ENCODE results near the gene WFIKKN1. TPM values are rescaled to one million over a fixed set of nuclear protein-coding genes. Genes with fewer than 3 reads are reported as not detected.

The WFIKKN1 gene
- total and polyA plus RNA-seq, 2 of the 13 experiments (the other 11 are each of a cell fraction or from before 2014, with no cell fraction given): 1.7 to 4.9 TPM

DNA sequence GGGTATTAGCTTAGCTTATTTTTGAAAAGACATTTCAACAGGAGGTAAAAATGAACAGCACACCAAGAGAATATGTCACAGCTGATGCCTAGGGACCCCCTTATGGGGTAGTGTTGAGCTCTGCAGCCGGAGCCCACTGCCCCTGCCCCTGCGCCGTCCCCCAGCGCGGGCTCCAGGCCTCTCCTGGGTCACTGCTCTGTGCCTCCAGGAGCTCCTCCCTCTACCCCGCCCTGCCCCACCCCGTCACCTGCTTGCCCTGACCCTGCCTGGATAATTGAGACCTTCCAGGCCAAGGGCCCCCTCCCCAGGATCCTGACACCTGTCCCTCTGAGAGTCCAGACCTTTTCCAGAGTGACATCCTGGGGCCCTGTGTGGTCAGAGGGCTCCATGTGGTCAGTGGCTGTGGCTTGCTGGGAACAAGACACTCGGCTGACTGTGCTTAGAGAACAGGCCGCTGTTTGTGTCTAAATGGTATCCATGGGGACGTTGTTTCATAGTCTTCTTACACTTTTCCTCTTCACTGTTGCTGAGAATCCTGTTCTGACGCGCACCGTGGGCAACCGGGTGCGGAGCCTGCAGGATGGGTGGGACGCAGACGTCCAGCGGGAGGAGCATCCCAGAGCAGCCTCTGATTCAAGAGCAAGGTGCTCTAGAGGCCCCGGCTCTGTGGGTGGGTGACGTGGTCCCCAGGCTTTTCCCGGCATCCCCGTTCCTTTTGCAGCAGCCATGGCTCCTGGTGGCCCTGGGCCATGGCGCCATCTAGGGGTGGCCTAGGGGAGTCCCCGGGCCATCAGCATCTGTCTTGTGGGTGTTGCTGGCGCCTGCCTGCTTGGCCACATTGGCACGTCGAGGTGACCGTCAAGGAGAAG lies 20.0 kb upstream of the WFIKKN1 start (continued):
- TF ChIP-seq, protein P1, sequence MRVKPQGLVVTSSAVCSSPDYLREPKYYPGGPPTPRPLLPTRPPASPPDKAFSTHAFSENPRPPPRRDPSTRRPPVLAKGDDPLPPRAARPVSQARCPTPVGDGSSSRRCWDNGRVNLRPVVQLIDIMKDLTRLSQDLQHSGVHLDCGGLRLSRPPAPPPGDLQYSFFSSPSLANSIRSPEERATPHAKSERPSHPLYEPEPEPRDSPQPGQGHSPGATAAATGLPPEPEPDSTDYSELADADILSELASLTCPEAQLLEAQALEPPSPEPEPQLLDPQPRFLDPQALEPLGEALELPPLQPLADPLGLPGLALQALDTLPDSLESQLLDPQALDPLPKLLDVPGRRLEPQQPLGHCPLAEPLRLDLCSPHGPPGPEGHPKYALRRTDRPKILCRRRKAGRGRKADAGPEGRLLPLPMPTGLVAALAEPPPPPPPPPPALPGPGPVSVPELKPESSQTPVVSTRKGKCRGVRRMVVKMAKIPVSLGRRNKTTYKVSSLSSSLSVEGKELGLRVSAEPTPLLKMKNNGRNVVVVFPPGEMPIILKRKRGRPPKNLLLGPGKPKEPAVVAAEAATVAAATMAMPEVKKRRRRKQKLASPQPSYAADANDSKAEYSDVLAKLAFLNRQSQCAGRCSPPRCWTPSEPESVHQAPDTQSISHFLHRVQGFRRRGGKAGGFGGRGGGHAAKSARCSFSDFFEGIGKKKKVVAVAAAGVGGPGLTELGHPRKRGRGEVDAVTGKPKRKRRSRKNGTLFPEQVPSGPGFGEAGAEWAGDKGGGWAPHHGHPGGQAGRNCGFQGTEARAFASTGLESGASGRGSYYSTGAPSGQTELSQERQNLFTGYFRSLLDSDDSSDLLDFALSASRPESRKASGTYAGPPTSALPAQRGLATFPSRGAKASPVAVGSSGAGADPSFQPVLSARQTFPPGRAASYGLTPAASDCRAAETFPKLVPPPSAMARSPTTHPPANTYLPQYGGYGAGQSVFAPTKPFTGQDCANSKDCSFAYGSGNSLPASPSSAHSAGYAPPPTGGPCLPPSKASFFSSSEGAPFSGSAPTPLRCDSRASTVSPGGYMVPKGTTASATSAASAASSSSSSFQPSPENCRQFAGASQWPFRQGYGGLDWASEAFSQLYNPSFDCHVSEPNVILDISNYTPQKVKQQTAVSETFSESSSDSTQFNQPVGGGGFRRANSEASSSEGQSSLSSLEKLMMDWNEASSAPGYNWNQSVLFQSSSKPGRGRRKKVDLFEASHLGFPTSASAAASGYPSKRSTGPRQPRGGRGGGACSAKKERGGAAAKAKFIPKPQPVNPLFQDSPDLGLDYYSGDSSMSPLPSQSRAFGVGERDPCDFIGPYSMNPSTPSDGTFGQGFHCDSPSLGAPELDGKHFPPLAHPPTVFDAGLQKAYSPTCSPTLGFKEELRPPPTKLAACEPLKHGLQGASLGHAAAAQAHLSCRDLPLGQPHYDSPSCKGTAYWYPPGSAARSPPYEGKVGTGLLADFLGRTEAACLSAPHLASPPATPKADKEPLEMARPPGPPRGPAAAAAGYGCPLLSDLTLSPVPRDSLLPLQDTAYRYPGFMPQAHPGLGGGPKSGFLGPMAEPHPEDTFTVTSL (CRISPR knock-in tag; IDR thresholded peaks at IDR 0.05; ENCODE audit: borderline replicate concordance): no peak
- TF ChIP-seq MYC (CRISPR knock-in tag; IDR thresholded peaks at IDR 0.05; ENCODE audit: borderline replicate concordance) (no peak; the same call in 1 of the 2 replicates), SP4 (CRISPR knock-in tag; IDR thresholded peaks at IDR 0.05) (no peak), ZNF746 (CRISPR knock-in tag; IDR thresholded peaks at IDR 0.05) (no peak), ZNF296 (CRISPR knock-in tag; conservative IDR thresholded peaks at IDR 0.05) (no peak), ZNF224 (CRISPR knock-in tag; IDR thresholded peaks at IDR 0.05) (no peak), SUZ12 (IDR thresholded peaks at IDR 0.05; ENCODE audit: low read depth, low read length) (no peak), CBFB (CRISPR knock-in tag; IDR thresholded peaks at IDR 0.05) (no peak), PLRG1 (conservative IDR thresholded peaks at IDR 0.05) (no peak), ZNF782 (CRISPR knock-in tag; IDR thresholded peaks at IDR 0.05; ENCODE audit: borderline replicate concordance) (no peak)
- TF ChIP-seq, protein P2, sequence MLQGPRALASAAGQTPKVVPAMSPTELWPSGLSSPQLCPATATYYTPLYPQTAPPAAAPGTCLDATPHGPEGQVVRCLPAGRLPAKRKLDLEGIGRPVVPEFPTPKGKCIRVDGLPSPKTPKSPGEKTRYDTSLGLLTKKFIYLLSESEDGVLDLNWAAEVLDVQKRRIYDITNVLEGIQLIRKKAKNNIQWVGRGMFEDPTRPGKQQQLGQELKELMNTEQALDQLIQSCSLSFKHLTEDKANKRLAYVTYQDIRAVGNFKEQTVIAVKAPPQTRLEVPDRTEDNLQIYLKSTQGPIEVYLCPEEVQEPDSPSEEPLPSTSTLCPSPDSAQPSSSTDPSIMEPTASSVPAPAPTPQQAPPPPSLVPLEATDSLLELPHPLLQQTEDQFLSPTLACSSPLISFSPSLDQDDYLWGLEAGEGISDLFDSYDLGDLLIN (CRISPR knock-in tag; IDR thresholded peaks at IDR 0.05; ENCODE audit: borderline replicate concordance): no peak
- TF ChIP-seq, protein P3, sequence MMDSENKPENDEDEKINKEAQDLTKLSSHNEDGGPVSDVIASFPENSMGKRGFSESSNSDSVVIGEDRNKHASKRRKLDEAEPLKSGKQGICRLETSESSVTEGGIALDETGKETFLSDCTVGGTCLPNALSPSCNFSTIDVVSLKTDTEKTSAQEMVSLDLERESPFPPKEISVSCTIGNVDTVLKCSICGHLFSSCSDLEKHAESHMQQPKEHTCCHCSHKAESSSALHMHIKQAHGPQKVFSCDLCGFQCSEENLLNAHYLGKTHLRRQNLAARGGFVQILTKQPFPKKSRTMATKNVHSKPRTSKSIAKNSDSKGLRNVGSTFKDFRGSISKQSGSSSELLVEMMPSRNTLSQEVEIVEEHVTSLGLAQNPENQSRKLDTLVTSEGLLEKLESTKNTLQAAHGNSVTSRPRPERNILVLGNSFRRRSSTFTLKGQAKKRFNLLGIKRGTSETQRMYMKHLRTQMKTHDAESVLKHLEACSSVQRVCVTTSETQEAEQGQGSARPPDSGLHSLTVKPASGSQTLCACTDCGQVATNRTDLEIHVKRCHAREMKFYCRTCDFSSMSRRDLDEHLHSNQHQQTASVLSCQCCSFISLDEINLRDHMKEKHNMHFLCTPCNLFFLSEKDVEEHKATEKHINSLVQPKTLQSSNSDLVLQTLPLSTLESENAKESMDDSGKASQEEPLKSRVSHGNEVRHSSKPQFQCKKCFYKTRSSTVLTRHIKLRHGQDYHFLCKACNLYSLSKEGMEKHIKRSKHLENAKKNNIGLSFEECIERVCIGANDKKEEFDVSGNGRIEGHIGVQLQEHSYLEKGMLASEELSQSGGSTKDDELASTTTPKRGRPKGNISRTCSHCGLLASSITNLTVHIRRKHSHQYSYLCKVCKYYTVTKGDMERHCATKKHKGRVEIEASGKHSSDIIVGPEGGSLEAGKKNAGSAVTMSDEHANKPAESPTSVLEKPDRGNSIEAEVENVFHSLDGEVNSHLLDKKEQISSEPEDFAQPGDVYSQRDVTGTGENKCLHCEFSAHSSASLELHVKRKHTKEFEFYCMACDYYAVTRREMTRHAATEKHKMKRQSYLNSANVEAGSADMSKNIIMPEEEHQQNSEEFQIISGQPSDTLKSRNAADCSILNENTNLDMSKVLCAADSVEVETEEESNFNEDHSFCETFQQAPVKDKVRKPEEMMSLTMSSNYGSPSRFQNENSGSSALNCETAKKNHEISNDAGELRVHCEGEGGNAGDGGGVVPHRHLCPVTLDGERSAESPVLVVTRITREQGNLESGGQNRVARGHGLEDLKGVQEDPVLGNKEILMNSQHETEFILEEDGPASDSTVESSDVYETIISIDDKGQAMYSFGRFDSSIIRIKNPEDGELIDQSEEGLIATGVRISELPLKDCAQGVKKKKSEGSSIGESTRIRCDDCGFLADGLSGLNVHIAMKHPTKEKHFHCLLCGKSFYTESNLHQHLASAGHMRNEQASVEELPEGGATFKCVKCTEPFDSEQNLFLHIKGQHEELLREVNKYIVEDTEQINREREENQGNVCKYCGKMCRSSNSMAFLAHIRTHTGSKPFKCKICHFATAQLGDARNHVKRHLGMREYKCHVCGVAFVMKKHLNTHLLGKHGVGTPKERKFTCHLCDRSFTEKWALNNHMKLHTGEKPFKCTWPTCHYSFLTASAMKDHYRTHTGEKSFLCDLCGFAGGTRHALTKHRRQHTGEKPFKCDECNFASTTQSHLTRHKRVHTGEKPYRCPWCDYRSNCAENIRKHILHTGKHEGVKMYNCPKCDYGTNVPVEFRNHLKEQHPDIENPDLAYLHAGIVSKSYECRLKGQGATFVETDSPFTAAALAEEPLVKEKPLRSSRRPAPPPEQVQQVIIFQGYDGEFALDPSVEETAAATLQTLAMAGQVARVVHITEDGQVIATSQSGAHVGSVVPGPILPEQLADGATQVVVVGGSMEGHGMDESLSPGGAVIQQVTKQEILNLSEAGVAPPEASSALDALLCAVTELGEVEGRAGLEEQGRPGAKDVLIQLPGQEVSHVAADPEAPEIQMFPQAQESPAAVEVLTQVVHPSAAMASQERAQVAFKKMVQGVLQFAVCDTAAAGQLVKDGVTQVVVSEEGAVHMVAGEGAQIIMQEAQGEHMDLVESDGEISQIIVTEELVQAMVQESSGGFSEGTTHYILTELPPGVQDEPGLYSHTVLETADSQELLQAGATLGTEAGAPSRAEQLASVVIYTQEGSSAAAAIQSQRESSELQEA (CRISPR knock-in tag; IDR thresholded peaks at IDR 0.05; ENCODE audit: not compliant biosample characterization): no peak
- TF ChIP-seq, protein P4, sequence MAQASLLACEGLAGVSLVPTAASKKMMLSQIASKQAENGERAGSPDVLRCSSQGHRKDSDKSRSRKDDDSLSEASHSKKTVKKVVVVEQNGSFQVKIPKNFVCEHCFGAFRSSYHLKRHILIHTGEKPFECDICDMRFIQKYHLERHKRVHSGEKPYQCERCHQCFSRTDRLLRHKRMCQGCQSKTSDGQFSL (CRISPR knock-in tag; IDR thresholded peaks at IDR 0.05): no peak
